Cortex of kidney (tissue), 1 donor: Measurements from ENCODE around the gene FBXL2.
"Not testable (repeated sequence)": the region's sequence is repeated elsewhere in the genome, so short reads cannot be mapped to it uniquely, and the experiment has no call there.

Experiments
- DNase-seq: peaks from one replicate; lab custom pipeline; 2025; lab: John Stamatoyannopoulos, UW

The FBXL2 gene

GRCh38 chr3:33386631-33387030 is 109.4 kb downstream of the FBXL2 start:
- no peak for DNase-seq

DNA sequence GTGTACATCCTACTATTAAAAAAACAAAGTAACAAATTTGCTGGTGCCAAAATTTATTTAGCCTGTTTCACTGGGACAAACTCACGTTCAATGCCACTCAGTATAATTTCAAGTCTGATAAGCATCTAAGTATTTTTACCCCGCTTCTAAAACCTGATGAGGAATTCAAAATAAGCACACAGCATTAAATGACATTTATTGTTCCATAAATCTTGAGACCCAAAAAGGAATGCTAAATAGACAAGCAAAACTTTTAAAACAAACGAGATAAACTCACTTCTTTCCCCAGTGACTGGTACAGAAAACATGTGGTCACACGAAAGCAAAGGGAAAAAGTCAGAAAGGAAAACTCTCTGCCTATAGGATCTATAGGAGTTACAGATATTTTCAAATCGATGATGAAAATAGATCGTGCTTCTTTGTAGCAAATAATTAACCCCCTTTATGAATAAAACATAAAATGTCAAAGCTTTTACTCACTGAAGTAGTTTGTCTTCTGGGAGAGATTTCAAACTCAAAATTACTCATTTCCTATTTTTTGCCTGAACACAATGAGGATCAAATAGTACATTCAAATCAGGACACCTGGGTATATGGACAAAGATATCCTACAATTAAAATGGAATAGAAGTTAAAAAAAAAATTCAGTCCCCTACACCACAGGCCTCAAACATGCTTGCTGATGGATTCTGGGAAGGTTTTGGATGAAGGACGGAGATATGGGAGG is 111.3 kb downstream of the FBXL2 start:
- no peak for DNase-seq

- DNase-seq = no peak
Measured at GRCh38 chr3:33389908-33390307, 112.7 kb downstream of the FBXL2 start.

- DNase-seq = no peak
Measured at GRCh38 chr3:33391255-33391995, 114.2 kb downstream of the FBXL2 start.

DNA sequence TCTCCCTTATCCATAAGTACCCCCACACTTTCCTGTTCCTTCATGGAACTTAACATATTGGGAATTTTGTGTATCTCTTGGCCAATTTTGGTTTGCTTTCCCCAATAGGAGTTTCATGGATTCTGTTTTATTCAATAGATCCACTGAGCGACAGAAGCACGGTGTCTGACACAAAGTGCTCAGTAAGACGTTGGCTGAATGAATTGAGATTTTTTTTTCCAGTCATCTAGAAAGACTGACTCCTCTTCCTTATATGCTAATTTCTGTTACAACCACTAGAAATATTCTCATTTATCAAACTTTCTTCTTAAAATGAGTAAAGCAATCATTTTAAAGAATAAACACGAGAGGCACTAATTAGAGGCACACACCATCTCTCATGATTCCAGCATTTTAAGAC is 114.9 kb downstream of the FBXL2 start:
- no peak for DNase-seq

GRCh38 chr3:33392703-33393125 is 115.5 kb downstream of the FBXL2 start:
- DNase-seq = no peak

DNA sequence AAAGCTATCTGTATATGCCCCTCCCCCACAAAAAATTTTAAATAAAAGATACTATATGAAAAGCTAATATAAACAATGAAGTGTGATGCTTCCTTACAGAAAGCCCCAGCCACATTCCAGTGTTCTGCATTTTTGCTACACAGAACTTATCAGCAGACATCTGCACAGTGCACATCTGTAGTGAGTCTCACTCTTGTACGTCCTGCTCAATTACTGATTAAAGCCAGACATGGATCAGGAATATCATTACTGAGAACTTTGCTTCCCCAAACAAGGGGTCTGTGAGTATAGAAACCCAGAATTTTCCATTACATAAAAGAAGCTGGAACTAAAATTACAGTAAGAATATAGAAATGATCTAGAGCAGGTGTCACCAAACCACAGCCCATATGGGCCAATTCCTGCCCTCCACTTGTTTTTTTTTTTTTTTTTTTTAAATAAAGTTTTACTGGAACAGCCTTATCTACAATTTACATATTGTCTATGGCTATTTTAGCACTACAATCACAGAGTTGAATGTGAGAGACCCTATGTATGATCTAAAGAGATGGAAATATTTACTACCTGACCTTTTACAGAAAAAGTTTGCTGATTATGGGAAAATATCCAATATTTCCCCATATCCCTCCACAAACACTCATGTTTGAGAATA is 117.3 kb downstream of the FBXL2 start:
- DNase-seq = no peak

DNA sequence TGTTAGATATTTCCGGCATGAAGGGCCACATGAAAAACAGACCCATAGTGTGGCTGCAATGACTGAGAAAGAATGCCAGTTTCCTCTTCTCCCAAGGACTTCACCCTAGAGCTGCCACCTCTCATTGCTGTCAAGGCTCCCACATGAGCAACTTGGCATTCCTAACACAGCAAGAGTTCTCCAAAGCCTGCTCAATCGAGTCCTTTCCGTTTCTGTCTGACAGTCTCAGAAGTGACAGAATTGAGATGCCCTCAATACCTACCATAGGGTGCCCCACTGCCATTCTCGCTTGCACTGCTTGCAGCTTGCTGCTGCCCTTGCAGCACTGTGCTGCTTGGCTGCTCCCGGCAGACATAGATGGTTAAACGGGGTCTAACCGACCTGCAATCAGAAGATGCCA is 118.7 kb downstream of the FBXL2 start:
- no peak for DNase-seq

DNA sequence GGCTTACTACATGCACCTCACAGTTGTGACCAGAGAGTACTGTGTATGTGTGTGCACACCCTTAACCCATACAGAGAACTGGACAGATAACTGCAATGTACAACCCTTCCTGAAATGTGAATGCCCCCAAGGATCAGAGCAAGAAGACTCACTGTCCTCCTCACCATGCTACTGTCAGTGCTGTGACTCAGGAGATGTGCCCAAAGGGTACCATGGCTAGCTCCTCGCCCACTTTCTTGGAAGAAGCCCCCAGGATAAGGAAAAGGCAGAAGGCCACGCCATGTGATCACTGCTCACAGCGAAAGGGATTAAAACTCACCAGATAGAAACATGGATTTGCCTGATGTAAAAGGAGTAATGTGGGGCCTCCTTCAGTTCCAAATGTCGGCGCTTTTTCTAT is 121.2 kb downstream of the FBXL2 start:
- DNase-seq = no peak

DNA sequence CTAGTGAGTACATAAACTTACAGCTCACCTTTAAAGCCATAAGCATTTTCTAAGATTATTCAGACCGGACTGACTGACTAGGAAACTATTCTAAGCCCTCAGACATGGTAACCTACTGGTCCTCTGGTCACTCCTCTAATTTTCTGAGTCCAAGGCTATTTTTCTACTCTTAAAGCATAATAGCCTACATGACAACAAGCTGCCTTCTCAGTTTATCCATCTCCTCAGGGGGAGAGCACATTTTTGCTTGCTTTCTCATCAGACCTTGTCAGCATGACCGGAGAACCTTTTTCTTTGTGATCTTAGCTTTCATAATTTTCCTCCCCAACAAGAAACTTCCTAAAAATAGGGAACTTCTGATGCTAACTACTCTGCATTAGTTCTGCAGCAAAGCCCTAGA is 124.5 kb downstream of the FBXL2 start:
- no peak for DNase-seq

DNA sequence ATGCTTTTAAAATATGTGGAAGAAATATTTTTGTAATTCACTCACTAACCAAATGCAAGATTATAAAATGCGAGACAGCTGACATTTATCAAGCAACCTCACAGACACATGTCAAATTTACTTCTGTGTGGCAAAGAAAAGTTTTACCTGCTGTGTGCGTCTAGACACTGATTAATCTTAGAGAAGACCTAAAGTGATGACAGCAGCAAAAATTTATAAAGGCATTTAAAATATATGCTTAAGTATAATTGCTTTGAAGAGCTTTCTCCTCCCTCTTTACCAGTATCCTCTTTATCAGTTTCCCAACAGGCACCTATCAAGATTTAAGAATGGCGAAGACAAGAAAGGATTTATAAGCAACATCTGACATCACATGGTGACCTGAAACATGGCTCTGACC is 125.7 kb downstream of the FBXL2 start:
- no peak for DNase-seq

DNA sequence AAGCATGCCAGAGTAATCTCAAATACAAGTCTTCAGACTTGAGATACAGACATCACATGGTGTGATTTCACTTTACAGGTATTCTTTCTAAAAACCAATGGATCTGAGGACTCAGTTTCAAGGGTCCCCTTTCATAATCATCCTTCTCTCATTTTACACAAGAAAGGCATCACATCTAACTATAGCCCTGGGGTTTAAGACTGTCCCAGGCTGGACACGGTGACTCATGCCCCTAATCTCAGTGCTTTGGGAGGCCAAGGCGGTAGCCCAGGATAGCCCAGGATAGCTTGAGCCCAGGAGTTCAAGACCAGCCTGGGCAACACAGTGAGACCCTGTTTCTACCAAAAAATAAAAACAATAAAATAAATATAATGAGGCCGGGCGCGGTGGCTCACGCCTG is 126.5 kb downstream of the FBXL2 start:
- no peak for DNase-seq

GRCh38 chr3:33410816-33411215 is 133.6 kb downstream of the FBXL2 start:
- DNase-seq = not testable (repeated sequence)

- no peak for DNase-seq
Measured at GRCh38 chr3:33417066-33417673, 139.9 kb downstream of the FBXL2 start.

DNA sequence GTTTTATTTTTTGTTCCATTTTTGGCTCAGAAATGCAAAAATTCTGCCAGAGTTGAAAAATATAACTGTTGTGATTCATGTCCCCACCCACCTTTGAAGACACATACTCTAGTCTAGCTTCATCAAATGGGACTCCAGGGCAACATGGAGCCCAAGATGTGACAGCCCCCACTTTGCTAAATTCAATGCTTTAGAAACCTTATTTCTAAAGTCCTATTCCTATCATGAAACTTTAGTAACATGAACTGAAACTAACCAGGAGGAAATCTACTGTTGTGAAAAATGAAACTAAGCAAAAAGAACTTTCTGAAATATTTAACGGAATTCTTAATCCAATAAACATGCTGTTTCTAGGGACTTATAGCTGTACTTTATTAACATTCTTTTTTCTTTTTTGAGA is 142.7 kb downstream of the FBXL2 start:
- DNase-seq = no peak

DNA sequence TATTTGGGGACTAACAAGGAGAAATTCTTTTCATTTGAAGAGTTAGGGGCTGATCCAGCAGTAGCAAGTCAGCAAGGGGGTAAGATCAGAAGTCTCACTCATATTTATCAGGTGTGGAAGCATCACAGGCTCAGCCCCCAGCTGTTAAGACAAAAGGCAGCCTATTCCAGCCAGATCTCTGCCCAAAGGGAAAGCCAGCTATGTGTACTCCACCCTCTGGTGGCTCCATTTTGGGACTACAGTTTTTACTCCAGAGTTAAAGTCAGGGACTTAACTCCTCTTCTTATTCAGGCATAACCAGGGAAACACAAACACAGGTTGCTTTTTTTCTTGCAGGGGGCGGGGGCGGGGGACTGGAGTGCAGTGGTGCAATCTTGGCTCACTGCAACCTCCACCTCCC is 143.7 kb downstream of the FBXL2 start:
- DNase-seq = no peak

DNA sequence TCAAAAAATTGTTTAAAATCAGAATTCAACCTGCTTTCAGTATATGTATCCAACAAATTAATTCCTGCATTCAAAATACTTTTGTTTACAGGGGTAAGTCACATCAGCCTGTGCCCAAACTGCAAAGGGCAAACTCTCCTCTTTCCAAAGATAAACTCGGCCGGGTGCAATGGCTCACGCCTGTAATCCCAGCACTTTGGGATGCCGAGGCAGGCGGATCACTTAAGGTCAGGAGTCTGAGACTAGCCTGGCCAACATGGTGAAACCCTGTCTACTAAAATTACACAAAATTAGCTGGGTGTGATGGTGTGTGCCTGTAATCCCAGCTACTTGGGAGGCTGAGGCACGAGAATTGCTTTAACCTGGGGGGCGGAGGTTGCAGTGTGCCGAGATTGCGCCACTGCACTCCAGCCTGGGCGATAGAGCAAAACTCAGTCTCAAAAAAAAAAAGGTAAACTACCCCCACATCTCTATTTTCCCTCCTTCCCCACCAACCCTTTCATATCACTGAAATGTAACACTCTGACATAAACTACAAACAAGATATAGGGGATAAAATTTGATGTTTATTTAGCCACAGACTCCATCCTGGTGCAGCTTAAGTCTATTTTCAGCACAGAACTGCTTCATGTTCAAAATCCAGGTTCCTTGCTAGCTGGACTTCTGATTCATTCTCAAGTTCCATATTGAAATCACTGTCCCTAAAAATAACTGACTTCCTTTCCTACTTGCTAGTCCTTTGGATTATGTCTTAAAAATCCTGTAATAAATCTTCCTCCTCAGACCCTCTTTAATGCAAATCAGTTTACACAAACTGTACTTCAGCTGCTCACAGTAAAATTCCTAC is 147.6 kb downstream of the FBXL2 start:
- DNase-seq = no peak

DNA sequence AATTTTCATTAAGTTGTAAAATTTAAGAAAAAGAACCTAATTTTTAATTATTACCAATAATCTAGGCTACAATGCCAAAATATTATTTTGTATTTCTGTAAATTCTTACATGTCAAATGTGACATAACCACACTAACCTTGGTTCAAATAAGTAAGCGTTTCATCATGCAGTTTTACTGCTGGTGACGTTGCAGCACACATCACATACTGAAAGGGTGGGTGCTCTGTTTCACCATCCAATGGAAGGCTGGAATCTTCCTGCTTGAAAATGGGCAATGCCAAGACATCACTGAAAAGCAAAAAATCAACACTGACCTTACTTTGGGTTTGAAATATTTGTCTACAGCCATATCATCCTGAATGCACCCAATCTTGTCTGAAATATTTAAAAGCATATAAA is 148.2 kb downstream of the FBXL2 start:
- DNase-seq = no peak

GRCh38 chr3:33426068-33426467 is 148.8 kb downstream of the FBXL2 start:
- no peak for DNase-seq

GRCh38 chr3:33426630-33427317 is 149.5 kb downstream of the FBXL2 start:
- DNase-seq = no peak

DNA sequence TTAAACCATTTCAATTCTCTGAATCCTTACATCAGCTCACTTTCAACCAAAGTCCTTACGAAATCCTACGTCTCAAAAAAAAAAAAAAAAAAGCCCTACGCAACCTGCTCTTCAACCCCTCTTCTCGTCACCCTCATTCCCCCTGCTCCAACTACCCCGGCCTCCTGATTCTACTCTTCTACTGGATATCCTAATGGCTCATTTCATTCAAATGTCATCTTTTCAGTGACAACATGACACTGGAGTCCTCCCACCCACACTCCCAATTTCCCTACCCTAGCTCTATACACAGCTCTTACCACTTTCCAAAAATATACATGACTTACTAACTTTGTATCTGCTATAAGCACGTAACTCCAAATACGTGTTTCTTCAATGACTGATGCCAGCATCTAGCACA is 151.5 kb downstream of the FBXL2 start:
- no peak for DNase-seq
